ENCODE data around the gene HRG. TPM values are rescaled to one million over a fixed set of nuclear protein-coding genes. Genes with fewer than 3 reads are reported as not detected.

Gene HRG
- total and polyA plus RNA-seq, 2 donors (not counting 1 experiment from before 2014, with no cell fraction given) = not detected

- WGBS (ENCODE audit: insufficient coverage) = no CpG with 5 or more reads among the region's 4 CpGs
- intact Hi-C loops (cut with micrococcal nuclease) = no loop called here
- ATAC-seq (ENCODE audit: low read depth) = no peak
- ChIA-PET POLR2A (no interaction called here), CTCF (no interaction called here)
- H3K79me2 ChIP-seq (ENCODE audit: control insufficient read depth, insufficient read depth, low read length) = no peaks in the 10 kb centered on the region
- no peak overlapping the region for H3K9ac ChIP-seq (ENCODE audit: low read length)
- H3K27ac ChIP-seq (ENCODE audit: low read length in 2 of 2) = no peak overlapping the region
- no peak overlapping the region for H2AFZ ChIP-seq (ENCODE audit: insufficient read depth, low read depth, low read length, poor library complexity, severe bottlenecking)
- peaks cover 0 to 2% (median 0%) of the 10 kb centered on the region in 4 experiments for H3K27me3 ChIP-seq (replicated peaks in 1 of 4; ENCODE audit: control extremely low read depth in 1 of 4, control insufficient read depth in 3 of 4, insufficient read depth in 4 of 4, low read length in 3 of 4)
- H3K27ac Mint-ChIP-seq = no peak overlapping the region
- TF ChIP-seq EZH2 (IDR thresholded peaks at IDR 0.05; ENCODE audit: borderline replicate concordance, insufficient read depth, low read depth, low read length, poor library complexity, severe bottlenecking) = no peak
- TF ChIP-seq, protein P1, sequence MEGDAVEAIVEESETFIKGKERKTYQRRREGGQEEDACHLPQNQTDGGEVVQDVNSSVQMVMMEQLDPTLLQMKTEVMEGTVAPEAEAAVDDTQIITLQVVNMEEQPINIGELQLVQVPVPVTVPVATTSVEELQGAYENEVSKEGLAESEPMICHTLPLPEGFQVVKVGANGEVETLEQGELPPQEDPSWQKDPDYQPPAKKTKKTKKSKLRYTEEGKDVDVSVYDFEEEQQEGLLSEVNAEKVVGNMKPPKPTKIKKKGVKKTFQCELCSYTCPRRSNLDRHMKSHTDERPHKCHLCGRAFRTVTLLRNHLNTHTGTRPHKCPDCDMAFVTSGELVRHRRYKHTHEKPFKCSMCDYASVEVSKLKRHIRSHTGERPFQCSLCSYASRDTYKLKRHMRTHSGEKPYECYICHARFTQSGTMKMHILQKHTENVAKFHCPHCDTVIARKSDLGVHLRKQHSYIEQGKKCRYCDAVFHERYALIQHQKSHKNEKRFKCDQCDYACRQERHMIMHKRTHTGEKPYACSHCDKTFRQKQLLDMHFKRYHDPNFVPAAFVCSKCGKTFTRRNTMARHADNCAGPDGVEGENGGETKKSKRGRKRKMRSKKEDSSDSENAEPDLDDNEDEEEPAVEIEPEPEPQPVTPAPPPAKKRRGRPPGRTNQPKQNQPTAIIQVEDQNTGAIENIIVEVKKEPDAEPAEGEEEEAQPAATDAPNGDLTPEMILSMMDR (IDR thresholded peaks at IDR 0.05) = no peak
- H3K4me1 Mint-ChIP-seq = no peaks in the 10 kb centered on the region
- DNase-seq = no peak
- H3K27me3 Mint-ChIP-seq = peaks cover 20% of the 10 kb centered on the region
- no peak overlapping the region for H3K4me3 ChIP-seq (ENCODE audit: control extremely low read depth in 1 of 5, extremely low read depth in 1 of 5, insufficient read depth in 1 of 5, low read depth in 2 of 5, low read length in 4 of 5)
- no peak overlapping the region for H3K4me3 Mint-ChIP-seq
- no peak overlapping the region for H3K4me2 ChIP-seq (replicated peaks; ENCODE audit: low read depth, low read length, poor library complexity, severe bottlenecking)
- H3K9me3 Mint-ChIP-seq (ENCODE audit: insufficient read depth) = no peaks in the 10 kb centered on the region
- H3K36me3 ChIP-seq (replicated peaks in 1 of 2; ENCODE audit: control extremely low read depth in 1 of 2, control insufficient read depth in 1 of 2, extremely low read depth in 1 of 2, insufficient read depth in 2 of 2, low read length in 1 of 2) = no peaks in the 10 kb centered on the region
- no peaks in the 10 kb centered on the region for H3K9me3 ChIP-seq (ENCODE audit: control extremely low read depth in 1 of 3, control insufficient read depth in 2 of 3, insufficient read depth in 1 of 3, low read length in 2 of 3)
- no peaks in the 10 kb centered on the region for H3K4me1 ChIP-seq (ENCODE audit: control insufficient read depth in 2 of 2, insufficient read depth in 2 of 2, low read length in 2 of 2)
- H4K20me1 ChIP-seq (ENCODE audit: control insufficient read depth, insufficient read depth, low read length, poor library complexity, severe bottlenecking) = no peaks in the 10 kb centered on the region
These were observed 1.3 kb upstream of the HRG start for GRCh38 chr3:186664506-186664905.

GRCh38 chr3:186668426-186668825 is 2.6 kb downstream of the HRG start:
- no peaks in the 10 kb centered on the region for H4K20me1 ChIP-seq (ENCODE audit: control insufficient read depth, insufficient read depth, low read length, poor library complexity, severe bottlenecking)
- no peaks in the 10 kb centered on the region for H3K9me3 ChIP-seq (ENCODE audit: control extremely low read depth in 1 of 3, control insufficient read depth in 2 of 3, insufficient read depth in 1 of 3, low read length in 2 of 3)
- no peaks in the 10 kb centered on the region for H3K36me3 ChIP-seq (replicated peaks in 1 of 2; ENCODE audit: control extremely low read depth in 1 of 2, control insufficient read depth in 1 of 2, extremely low read depth in 1 of 2, insufficient read depth in 2 of 2, low read length in 1 of 2)
- POLR2A ChIA-PET = no interaction called here
- no peaks in the 10 kb centered on the region for H3K79me2 ChIP-seq (ENCODE audit: control insufficient read depth, insufficient read depth, low read length)
- ATAC-seq (ENCODE audit: low read depth) (no peak), DNase-seq (no peak)
- no peak overlapping the region for H2AFZ ChIP-seq (ENCODE audit: insufficient read depth, low read depth, low read length, poor library complexity, severe bottlenecking)
- no peak overlapping the region for H3K27ac Mint-ChIP-seq
- H3K27me3 ChIP-seq (replicated peaks in 1 of 4; ENCODE audit: control extremely low read depth in 1 of 4, control insufficient read depth in 3 of 4, insufficient read depth in 4 of 4, low read length in 3 of 4) = peaks cover 0 to 2% (median under 1%) of the 10 kb centered on the region in 4 experiments
- H3K4me1 Mint-ChIP-seq = no peaks in the 10 kb centered on the region
- TF ChIP-seq, protein P1 (IDR thresholded peaks at IDR 0.05) = no peak
- TF ChIP-seq EZH2 (IDR thresholded peaks at IDR 0.05; ENCODE audit: borderline replicate concordance, insufficient read depth, low read depth, low read length, poor library complexity, severe bottlenecking) = no peak
- H3K4me2 ChIP-seq (replicated peaks; ENCODE audit: low read depth, low read length, poor library complexity, severe bottlenecking) = no peak overlapping the region
- H3K4me3 ChIP-seq (ENCODE audit: control extremely low read depth in 1 of 5, extremely low read depth in 1 of 5, insufficient read depth in 1 of 5, low read depth in 2 of 5, low read length in 4 of 5) = no peak overlapping the region
- no peaks in the 10 kb centered on the region for H3K4me1 ChIP-seq (ENCODE audit: control insufficient read depth in 2 of 2, insufficient read depth in 2 of 2, low read length in 2 of 2)
- peaks cover 23% of the 10 kb centered on the region for H3K27me3 Mint-ChIP-seq
- H3K9ac ChIP-seq (ENCODE audit: low read length) = no peak overlapping the region
- no peak overlapping the region for H3K4me3 Mint-ChIP-seq
- H3K27ac ChIP-seq (ENCODE audit: low read length in 2 of 2) = no peak overlapping the region
- CTCF ChIA-PET = no interaction called here
- WGBS (ENCODE audit: insufficient coverage) = 100% methylated on average over 3 of the region's 6 CpGs
- H3K9me3 Mint-ChIP-seq (ENCODE audit: insufficient read depth) = no peaks in the 10 kb centered on the region
- intact Hi-C loops (cut with micrococcal nuclease) = no loop called here
